ENCODE results near the gene UBD. TPM values are rescaled to one million over a fixed set of nuclear protein-coding genes. Genes with fewer than 3 reads are reported as not detected.

The UBD gene
- total RNA-seq, 1 experiment from 2014 or later, result not detected

- no peak overlapping the region for H3K27ac ChIP-seq (ENCODE audit: low read length)
- no peaks in the 10 kb centered on the region for H3K9me3 ChIP-seq (ENCODE audit: low read length)
- no peaks in the 10 kb centered on the region for H3K4me1 ChIP-seq (ENCODE audit: low read length)
- H2AFZ ChIP-seq (ENCODE audit: low read length), result no peak overlapping the region
- H4K20me1 ChIP-seq (ENCODE audit: insufficient read depth, low read depth, low read length), result no peaks in the 10 kb centered on the region
- no peak overlapping the region for H3K9ac ChIP-seq (ENCODE audit: low read length)
- no peaks in the 10 kb centered on the region for H3K9me2 ChIP-seq (replicated peaks; ENCODE audit: insufficient read depth, low read length)
- H3K79me2 ChIP-seq (ENCODE audit: low read length), result no peaks in the 10 kb centered on the region
- DNase-seq, result no peak
- H3K36me3 ChIP-seq (ENCODE audit: insufficient read depth, low read length), result no peaks in the 10 kb centered on the region
- no peaks in the 10 kb centered on the region for H3K27me3 ChIP-seq (ENCODE audit: low read length)
- H3K4me3 ChIP-seq (ENCODE audit: low read length), result no peak overlapping the region
- H3K4me2 ChIP-seq (ENCODE audit: low read depth, low read length, poor library complexity, severe bottlenecking), result no peak overlapping the region
Measured at GRCh38 chr6:29567541-29567940, 8.0 kb upstream of the UBD start.

- Histone ChIP-seq H3K9ac (ENCODE audit: low read length) (no peak overlapping the region), H3K9me3 (ENCODE audit: low read length) (no peaks in the 10 kb centered on the region), H3K27ac (ENCODE audit: low read length) (no peak overlapping the region), H3K79me2 (ENCODE audit: low read length) (no peaks in the 10 kb centered on the region), H3K4me1 (ENCODE audit: low read length) (no peaks in the 10 kb centered on the region), H2AFZ (ENCODE audit: low read length) (no peak overlapping the region), H3K4me2 (ENCODE audit: low read depth, low read length, poor library complexity, severe bottlenecking) (no peak overlapping the region), H4K20me1 (ENCODE audit: insufficient read depth, low read depth, low read length) (no peaks in the 10 kb centered on the region), H3K9me2 (replicated peaks; ENCODE audit: insufficient read depth, low read length) (no peaks in the 10 kb centered on the region), H3K4me3 (ENCODE audit: low read length) (no peak overlapping the region), H3K27me3 (ENCODE audit: low read length) (no peaks in the 10 kb centered on the region), H3K36me3 (ENCODE audit: insufficient read depth, low read length) (no peaks in the 10 kb centered on the region)
- DNase-seq, result peak; percentile 5
Measured at GRCh38 chr6:29566856-29567255, 7.3 kb upstream of the UBD start.

DNA sequence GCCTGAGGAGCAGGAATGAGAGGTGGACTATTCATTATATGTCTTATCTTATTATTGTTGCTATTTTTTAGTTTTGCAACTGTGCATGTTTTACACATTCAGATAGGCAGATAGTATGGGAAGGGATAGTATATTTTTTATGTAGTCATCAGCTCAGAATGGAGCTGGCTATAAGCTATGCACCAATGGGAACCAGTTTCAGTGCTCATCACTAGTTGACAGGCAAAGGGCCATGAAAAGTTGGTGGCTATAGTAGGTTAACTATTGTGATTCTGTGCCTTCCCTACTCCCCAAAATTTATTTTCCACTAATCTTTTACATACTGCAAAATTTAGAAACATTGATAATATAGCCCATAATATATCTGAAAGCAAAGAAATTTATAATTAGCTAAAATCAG is 5.3 kb upstream of the UBD start:
- Histone ChIP-seq H3K4me2 (ENCODE audit: low read depth, low read length, poor library complexity, severe bottlenecking) (no peak overlapping the region), H3K27ac (ENCODE audit: low read length) (no peak overlapping the region), H3K9me3 (ENCODE audit: low read length) (no peaks in the 10 kb centered on the region), H3K9ac (ENCODE audit: low read length) (no peak overlapping the region), H3K27me3 (ENCODE audit: low read length) (no peaks in the 10 kb centered on the region), H2AFZ (ENCODE audit: low read length) (no peak overlapping the region), H3K4me1 (ENCODE audit: low read length) (no peaks in the 10 kb centered on the region), H3K9me2 (replicated peaks; ENCODE audit: insufficient read depth, low read length) (no peaks in the 10 kb centered on the region), H3K4me3 (ENCODE audit: low read length) (no peak overlapping the region), H3K36me3 (ENCODE audit: insufficient read depth, low read length) (no peaks in the 10 kb centered on the region), H3K79me2 (ENCODE audit: low read length) (no peaks in the 10 kb centered on the region), H4K20me1 (ENCODE audit: insufficient read depth, low read depth, low read length) (no peaks in the 10 kb centered on the region)
- peak; percentile 39 for DNase-seq

DNA sequence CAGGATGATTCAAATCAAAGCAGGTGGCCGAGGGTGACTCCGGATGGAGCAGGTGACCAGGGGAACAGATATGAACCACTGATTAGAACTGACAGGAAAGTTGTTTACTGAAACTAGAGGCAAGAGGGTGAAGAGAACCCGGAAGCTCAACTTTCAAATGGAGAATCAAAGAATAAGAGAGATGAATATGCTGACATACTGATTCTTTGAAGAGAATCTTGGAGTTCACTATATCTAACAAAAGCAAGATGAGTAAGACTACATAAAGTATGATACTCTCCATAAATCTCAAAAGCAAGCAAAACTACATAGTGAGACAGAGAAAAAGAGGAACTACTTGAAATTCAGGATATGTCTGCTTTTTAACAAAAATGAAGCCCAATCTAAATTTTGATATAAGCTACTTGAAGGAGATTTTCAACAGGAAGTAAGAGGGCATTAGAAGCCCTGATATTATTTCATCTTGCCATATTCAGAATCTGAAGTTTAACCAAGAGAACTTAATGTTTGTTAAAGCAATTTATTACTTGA is 4.0 kb upstream of the UBD start:
- H3K4me3 ChIP-seq (ENCODE audit: low read length), result no peak overlapping the region
- no peak overlapping the region for H2AFZ ChIP-seq (ENCODE audit: low read length)
- H3K9me3 ChIP-seq (ENCODE audit: low read length), result no peaks in the 10 kb centered on the region
- no peaks in the 10 kb centered on the region for H3K36me3 ChIP-seq (ENCODE audit: insufficient read depth, low read length)
- H3K9ac ChIP-seq (ENCODE audit: low read length), result no peak overlapping the region
- DNase-seq, result peak; percentile 27
- no peaks in the 10 kb centered on the region for H4K20me1 ChIP-seq (ENCODE audit: insufficient read depth, low read depth, low read length)
- no peaks in the 10 kb centered on the region for H3K79me2 ChIP-seq (ENCODE audit: low read length)
- no peaks in the 10 kb centered on the region for H3K27me3 ChIP-seq (ENCODE audit: low read length)
- H3K9me2 ChIP-seq (replicated peaks; ENCODE audit: insufficient read depth, low read length), result no peaks in the 10 kb centered on the region
- H3K4me2 ChIP-seq (ENCODE audit: low read depth, low read length, poor library complexity, severe bottlenecking), result no peak overlapping the region
- H3K27ac ChIP-seq (ENCODE audit: low read length), result no peak overlapping the region
- H3K4me1 ChIP-seq (ENCODE audit: low read length), result no peaks in the 10 kb centered on the region

GRCh38 chr6:29561606-29562181 is 2.2 kb upstream of the UBD start:
- Histone ChIP-seq H3K36me3 (ENCODE audit: insufficient read depth, low read length) (no peaks in the 10 kb centered on the region), H2AFZ (ENCODE audit: low read length) (no peak overlapping the region), H3K9me2 (replicated peaks; ENCODE audit: insufficient read depth, low read length) (no peaks in the 10 kb centered on the region), H3K27ac (ENCODE audit: low read length) (no peak overlapping the region), H3K9ac (ENCODE audit: low read length) (no peak overlapping the region), H3K27me3 (ENCODE audit: low read length) (no peaks in the 10 kb centered on the region), H4K20me1 (ENCODE audit: insufficient read depth, low read depth, low read length) (no peaks in the 10 kb centered on the region), H3K9me3 (ENCODE audit: low read length) (no peaks in the 10 kb centered on the region), H3K4me3 (ENCODE audit: low read length) (no peak overlapping the region), H3K4me1 (ENCODE audit: low read length) (no peaks in the 10 kb centered on the region), H3K4me2 (ENCODE audit: low read depth, low read length, poor library complexity, severe bottlenecking) (no peak overlapping the region), H3K79me2 (ENCODE audit: low read length) (no peaks in the 10 kb centered on the region)
- no peak for DNase-seq

- no peak overlapping the region for H3K4me3 ChIP-seq (ENCODE audit: low read length)
- H3K36me3 ChIP-seq (ENCODE audit: insufficient read depth, low read length), result no peaks in the 10 kb centered on the region
- no peak overlapping the region for H3K9ac ChIP-seq (ENCODE audit: low read length)
- H3K27me3 ChIP-seq (ENCODE audit: low read length), result no peaks in the 10 kb centered on the region
- H2AFZ ChIP-seq (ENCODE audit: low read length), result no peak overlapping the region
- H3K4me2 ChIP-seq (ENCODE audit: low read depth, low read length, poor library complexity, severe bottlenecking), result no peak overlapping the region
- no peak for DNase-seq
- H3K27ac ChIP-seq (ENCODE audit: low read length), result no peak overlapping the region
- H3K79me2 ChIP-seq (ENCODE audit: low read length), result no peaks in the 10 kb centered on the region
- no peaks in the 10 kb centered on the region for H4K20me1 ChIP-seq (ENCODE audit: insufficient read depth, low read depth, low read length)
- H3K4me1 ChIP-seq (ENCODE audit: low read length), result no peaks in the 10 kb centered on the region
- no peaks in the 10 kb centered on the region for H3K9me2 ChIP-seq (replicated peaks; ENCODE audit: insufficient read depth, low read length)
- no peaks in the 10 kb centered on the region for H3K9me3 ChIP-seq (ENCODE audit: low read length)
Measured at GRCh38 chr6:29561091-29561490, 1.6 kb upstream of the UBD start.

DNA sequence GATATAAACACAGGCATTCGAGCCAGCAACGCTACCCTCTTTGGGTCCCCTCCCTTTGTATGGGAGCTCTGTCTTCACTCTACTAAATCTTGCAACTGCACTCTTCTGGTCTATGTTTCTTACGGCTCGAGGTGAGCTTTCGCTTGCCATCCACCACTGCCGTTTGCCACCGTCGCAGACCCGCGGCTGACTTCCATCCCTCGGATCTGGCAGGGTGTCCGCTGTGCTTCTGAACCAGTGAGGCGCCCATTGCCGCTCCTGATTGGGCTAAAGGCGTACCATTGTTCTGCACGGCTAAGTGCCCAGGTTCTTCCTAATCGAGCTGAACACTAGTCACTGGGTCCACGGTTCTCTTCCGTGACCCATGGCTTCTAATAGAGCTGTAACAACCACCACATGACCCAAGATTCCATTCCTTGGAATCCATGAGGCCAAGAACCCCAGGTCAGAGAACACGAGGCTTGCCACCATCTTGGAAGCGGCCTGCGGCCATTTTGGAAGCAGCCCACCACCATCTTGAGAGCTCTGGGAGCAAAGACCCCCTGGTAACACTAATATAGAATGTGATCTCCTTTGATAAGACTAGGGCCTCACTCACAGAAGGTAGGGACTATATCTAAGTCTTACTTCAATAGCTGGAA is 973 bp downstream of the UBD start:
- Histone ChIP-seq H3K36me3 (ENCODE audit: insufficient read depth, low read length) (no peaks in the 10 kb centered on the region), H2AFZ (ENCODE audit: low read length) (no peak overlapping the region)

DNA sequence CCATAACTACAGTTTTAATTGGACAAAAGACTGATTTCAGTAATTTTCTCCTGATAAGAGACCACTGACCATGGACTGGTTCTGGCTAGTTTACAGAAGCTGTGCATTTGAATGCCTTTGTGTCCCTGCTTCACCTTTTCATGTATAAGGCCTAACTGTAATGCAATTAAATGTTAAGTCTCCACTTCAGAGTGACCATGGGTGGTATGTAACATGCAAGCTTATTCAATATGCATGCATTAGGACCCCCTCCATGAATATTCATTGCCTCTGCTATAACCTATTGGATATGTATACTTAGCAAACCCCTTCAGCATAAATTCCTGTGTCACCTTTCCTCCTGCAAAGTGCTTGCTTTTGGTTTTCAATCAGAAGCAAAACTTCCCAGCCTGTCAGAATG is 2.2 kb downstream of the UBD start:
- no peaks in the 10 kb centered on the region for H3K4me1 ChIP-seq (ENCODE audit: low read length)
- H3K79me2 ChIP-seq (ENCODE audit: low read length), result no peaks in the 10 kb centered on the region
- no peak overlapping the region for H3K4me3 ChIP-seq (ENCODE audit: low read length)
- H3K27me3 ChIP-seq (ENCODE audit: low read length), result no peaks in the 10 kb centered on the region
- H3K9me2 ChIP-seq (replicated peaks; ENCODE audit: insufficient read depth, low read length), result no peaks in the 10 kb centered on the region
- no peak for DNase-seq
- no peak overlapping the region for H3K27ac ChIP-seq (ENCODE audit: low read length)
- no peak overlapping the region for H3K9ac ChIP-seq (ENCODE audit: low read length)
- H3K4me2 ChIP-seq (ENCODE audit: low read depth, low read length, poor library complexity, severe bottlenecking), result no peak overlapping the region
- H4K20me1 ChIP-seq (ENCODE audit: insufficient read depth, low read depth, low read length), result no peaks in the 10 kb centered on the region
- H3K36me3 ChIP-seq (ENCODE audit: insufficient read depth, low read length), result no peaks in the 10 kb centered on the region
- H3K9me3 ChIP-seq (ENCODE audit: low read length), result no peaks in the 10 kb centered on the region
- H2AFZ ChIP-seq (ENCODE audit: low read length), result no peak overlapping the region

More for the DNA sequence above, 973 bp downstream of the UBD start:
- H3K4me2 ChIP-seq (ENCODE audit: low read depth, low read length, poor library complexity, severe bottlenecking), result no peak overlapping the region
- H3K27ac ChIP-seq (ENCODE audit: low read length), result no peak overlapping the region
- H3K9ac ChIP-seq (ENCODE audit: low read length), result no peak overlapping the region
- H3K4me1 ChIP-seq (ENCODE audit: low read length), result no peaks in the 10 kb centered on the region
- no peaks in the 10 kb centered on the region for H3K27me3 ChIP-seq (ENCODE audit: low read length)
- H3K79me2 ChIP-seq (ENCODE audit: low read length), result no peaks in the 10 kb centered on the region
- H3K9me2 ChIP-seq (replicated peaks; ENCODE audit: insufficient read depth, low read length), result no peaks in the 10 kb centered on the region
- no peak for DNase-seq
- no peak overlapping the region for H3K4me3 ChIP-seq (ENCODE audit: low read length)
- H4K20me1 ChIP-seq (ENCODE audit: insufficient read depth, low read depth, low read length), result no peaks in the 10 kb centered on the region
- H3K9me3 ChIP-seq (ENCODE audit: low read length), result no peaks in the 10 kb centered on the region

Measured in Karpas-422 (cell line).